Endothelial cell of umbilical vein (primary cell): ENCODE data around the gene COQ6. TPM values are rescaled to one million over a fixed set of nuclear protein-coding genes. Genes with fewer than 3 reads are reported as not detected.

ENCODE experiments used
- BruUV-seq: library from RNA; stranded (reverse); fragments of 400-500 nt; replicated peaks from 2 replicates; lab custom pipeline; 2021; lab: Mats Ljungman, UMichigan
- CTCF ChIA-PET: fragments of 300-600, 350-600 bp; sonication (Branson Sonifier 250); formaldehyde crosslinking; loops from one replicate; lab custom pipeline; 2021; ENCODE audit warnings: antibody characterized with exemption, inconsistent platforms; lab: Charles Lee
- POLR2A ChIA-PET: fragments of 300-600, 350-600 bp; sonication (Branson Sonifier 250); formaldehyde crosslinking; loops from one replicate; lab custom pipeline; 2021; ENCODE audit warnings: antibody characterized with exemption, inconsistent platforms; lab: Charles Lee
- DNase-seq: peaks from one replicate; pipeline ENCODE4 v3.0.0-alpha.2; 2011; ENCODE audit warnings: low read depth, low spot score
- FAIRE-seq: peaks from 2 replicates; lab custom pipeline; 2011; peaks lifted over from hg19 to GRCh38; lab: Jason Lieb, UNC
- H2AFZ ChIP-seq: 2 replicates; pipeline ENCODE4 v1.6.0; 2012; ENCODE audit warnings: low read depth, low read length, control low read depth, inconsistent platforms
- H3K27ac ChIP-seq: 2 replicates; pipeline ENCODE4 v1.5.1; 2011; ENCODE audit warnings: low read depth, mild to moderate bottlenecking, control low read depth, low read length, moderate library complexity; ENCODE audit not compliant: insufficient read depth
- H3K27me3 ChIP-seq, 2 experiments: 2 replicates each; pipeline versions ENCODE4 v1.6.0 to v1.6.1; 2011; ENCODE audit warnings: low read length in 2 of 2, mixed read lengths in 1 of 2; ENCODE audit not compliant: control insufficient read depth in 2 of 2, insufficient read depth in 2 of 2
- H3K36me3 ChIP-seq, 2 experiments: 2 replicates in 1 of 2; 3 replicates in 1 of 2; pipeline ENCODE4 v1.5.1; 2011; ENCODE audit warnings: low read length in 2 of 2, mild to moderate bottlenecking in 1 of 2, moderate library complexity in 1 of 2; ENCODE audit not compliant: control insufficient read depth in 2 of 2, insufficient read depth in 2 of 2; ENCODE audit errors: extremely low read depth in 1 of 2
- H3K4me1 ChIP-seq: 3 replicates; pipeline ENCODE4 v1.5.1; 2011; ENCODE audit warnings: mild to moderate bottlenecking, low read length; ENCODE audit not compliant: control insufficient read depth, insufficient read depth; ENCODE audit errors: extremely low read depth
- H3K4me2 ChIP-seq: 2 replicates; pipeline ENCODE4 v1.6.1; 2011; ENCODE audit warnings: low read length, control low read depth, mixed read lengths; ENCODE audit not compliant: insufficient read depth
- H3K4me3 ChIP-seq, 3 experiments: fragments of 200-600 bp in 1 of 3; sonication (generic), shearing (Covaris generic) in 1 of 3; replicated peaks in 1 of 3; 2 replicates each; pipeline ENCODE4 v1.5.1; 2011 to 2016; ENCODE audit warnings: control low read depth in 3 of 3, low read length in 3 of 3, mild to moderate bottlenecking in 2 of 3, inconsistent platforms in 1 of 3, low read depth in 1 of 3, moderate library complexity in 1 of 3; ENCODE audit not compliant: insufficient read depth in 1 of 3
- H3K79me2 ChIP-seq: 2 replicates; pipeline ENCODE4 v1.6.0; 2012; ENCODE audit warnings: low read length, inconsistent platforms; ENCODE audit not compliant: control insufficient read depth, insufficient read depth
- H3K9ac ChIP-seq: replicated peaks from 2 replicates; pipeline ENCODE3; 2011; ENCODE audit warnings: low read length, control low read depth; ENCODE audit not compliant: insufficient read depth; ENCODE audit errors: extremely low read depth
- H3K9me1 ChIP-seq: replicated peaks from 3 replicates; pipeline ENCODE4 v1.6.0; 2011; ENCODE audit warnings: mild to moderate bottlenecking, low read length; ENCODE audit not compliant: control insufficient read depth, insufficient read depth; ENCODE audit errors: extremely low read depth
- H3K9me3 ChIP-seq: replicated peaks from 2 replicates; pipeline ENCODE4 v1.5.1; 2012; ENCODE audit warnings: low read length, inconsistent platforms; ENCODE audit not compliant: control insufficient read depth, insufficient read depth
- H4K20me1 ChIP-seq: replicated peaks from 2 replicates; pipeline ENCODE3; 2011; ENCODE audit warnings: mild to moderate bottlenecking, low read length; ENCODE audit not compliant: control insufficient read depth, insufficient read depth; ENCODE audit errors: extremely low read depth
- CTCF ChIP-seq, 2 donors: IDR thresholded peaks; 1 replicate in 1 of 2; 2 replicates in 1 of 2; pipeline ENCODE4 v1.5.1; 2011; ENCODE audit warnings: low read length in 2 of 2, mild to moderate bottlenecking in 2 of 2, moderate library complexity in 2 of 2, control low read depth in 1 of 2, inconsistent platforms in 1 of 2, low read depth in 1 of 2; ENCODE audit not compliant: insufficient read depth in 1 of 2; ENCODE audit errors: extremely low read depth in 1 of 2
- EZH2 ChIP-seq: IDR thresholded peaks from 2 replicates; pipeline ENCODE4 v1.6.1; 2012; ENCODE audit warnings: borderline replicate concordance, low read depth, mild to moderate bottlenecking, moderate library complexity, low read length, inconsistent platforms; ENCODE audit not compliant: severe bottlenecking
- FOS ChIP-seq: IDR thresholded peaks from 2 replicates; pipeline ENCODE4 v1.6.1; 2011; ENCODE audit warnings: mild to moderate bottlenecking, low read length, moderate library complexity, borderline replicate concordance; ENCODE audit not compliant: insufficient read depth
- GATA2 ChIP-seq: IDR thresholded peaks from 2 replicates; pipeline ENCODE4 v1.7.0; 2011; ENCODE audit warnings: low read depth, mild to moderate bottlenecking, moderate library complexity, mixed read lengths, low read length; ENCODE audit not compliant: insufficient read length, insufficient read depth
- JUN ChIP-seq: IDR thresholded peaks from 2 replicates; pipeline ENCODE4 v1.6.1; 2011; ENCODE audit warnings: borderline replicate concordance, low read depth; ENCODE audit not compliant: insufficient read length, insufficient read depth
- MYC ChIP-seq: IDR thresholded peaks from one replicate; pipeline ENCODE4 v1.6.1; 2011; ENCODE audit warnings: mild to moderate bottlenecking, low read depth, low read length
- POLR2A ChIP-seq: IDR thresholded peaks from 2 replicates; pipeline ENCODE4 v1.6.1; 2012; ENCODE audit warnings: low read depth, mild to moderate bottlenecking, control low read depth, low read length
- POLR2AphosphoS5 ChIP-seq: IDR thresholded peaks from 2 replicates; pipeline ENCODE4 v1.6.1; 2012; ENCODE audit warnings: low read depth, mild to moderate bottlenecking, control low read depth, low read length, moderate library complexity; ENCODE audit not compliant: insufficient read depth
- dilution Hi-C: fragments of 300-500 bp; cut with MboI; formaldehyde crosslinking; loops from one replicate; pipeline ENCODE4 v1.15.0; 2019; ENCODE audit warnings: low sequenced_read_pairs; ENCODE audit not compliant: extremely low pct_ligation_motif_present
- intact Hi-C: fragments of 100-400 bp; cut with micrococcal nuclease; formaldehyde crosslinking; loops from one replicate; pipeline ENCODE4 v1.10.0; 2022
- polyA plus RNA-seq, 4 experiments: library from polyadenylated mRNA; depleted of rRNA in 3 of 4; stranded (reverse) in 3 of 4; unstranded in 1 of 4; fragments of >200 nt; gene quantifications; 2 replicates each; pipeline versions ENCODE4 v1.2.1 to v1.2.3, GENCODE V29; 2011 to 2012; ENCODE audit warnings: missing spikeins in 1 of 4
- total RNA-seq: library from RNA; stranded (reverse); gene quantifications from 2 replicates; pipeline ENCODE4 v1.2.3, GENCODE V29; 2021
- TF ChIP-seq, protein P1 (sequence below): IDR thresholded peaks from 2 replicates; pipeline ENCODE4 v1.6.1; 2011; ENCODE audit not compliant: insufficient read depth, insufficient read length

COQ6 gene
- total and polyA plus RNA-seq, 2 donors (not counting 3 experiments of a cell fraction or from before 2014, with no cell fraction given) = 20.7 to 35.3 TPM

GRCh38 chr14:73909681-73910080 is 40.4 kb upstream of the COQ6 start:
- FAIRE-seq = no peak
- peaks cover 28 to 46% of the 10 kb centered on the region in 2 experiments for H3K36me3 ChIP-seq
- TF ChIP-seq GATA2 (no peak), MYC (no peak), POLR2AphosphoS5 (no peak), POLR2A (no peak), FOS (no peak), JUN (no peak), EZH2 (no peak), CTCF (IDR thresholded peaks at IDR 0.05; ENCODE audit: extremely low read depth in 1 of 2, insufficient read depth in 1 of 2, low read depth in 1 of 2, low read length in 2 of 2) (no peak)
- TF ChIP-seq, protein P1, sequence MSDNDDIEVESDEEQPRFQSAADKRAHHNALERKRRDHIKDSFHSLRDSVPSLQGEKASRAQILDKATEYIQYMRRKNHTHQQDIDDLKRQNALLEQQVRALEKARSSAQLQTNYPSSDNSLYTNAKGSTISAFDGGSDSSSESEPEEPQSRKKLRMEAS = no peak

More at GRCh38 chr14:73909681-73910080, 40.4 kb upstream of the COQ6 start:
- Histone ChIP-seq H3K9me3 (no peaks in the 10 kb centered on the region), H3K4me3 (no peak overlapping the region), H3K79me2 (peaks cover 3% of the 10 kb centered on the region), H3K27ac (no peak overlapping the region), H3K9me1 (no peaks in the 10 kb centered on the region), H3K4me1 (no peaks in the 10 kb centered on the region), H3K27me3 (no peaks in the 10 kb centered on the region), H3K4me2 (no peak overlapping the region), H4K20me1 (no peaks in the 10 kb centered on the region), H3K9ac (no peak overlapping the region), H2AFZ (no peak overlapping the region)
- no TSS peak for BruUV-seq
- dilution Hi-C loops (no loop called here), intact Hi-C loops (no loop called here)
- ChIA-PET CTCF (no interaction called here), POLR2A (no interaction called here)
- no peak for DNase-seq
